OCI-LY7 (cell line): ENCODE measurements around the gene SMIM27. TPM values are rescaled to one million over a fixed set of nuclear protein-coding genes. Genes with fewer than 3 reads are reported as not detected.

ENCODE experiments used
- BruUV-seq: library from RNA; stranded (reverse); fragments of 400-500 nt; replicated peaks from 2 replicates; lab custom pipeline; 2021; lab: Mats Ljungman, UMichigan
- CTCF ChIA-PET: fragments of 300-600 bp; sonication (Branson Sonifier 250); formaldehyde crosslinking; loops from one replicate; lab custom pipeline; 2022; ENCODE audit warnings: antibody characterized with exemption; ENCODE audit not compliant: unreplicated experiment; lab: Charles Lee
- POLR2A ChIA-PET: fragments of 300-600 bp; sonication (Branson Sonifier 250); formaldehyde crosslinking; loops from one replicate; lab custom pipeline; 2022; ENCODE audit warnings: antibody characterized with exemption; lab: Charles Lee
- DNase-seq: peaks from one replicate; pipeline ENCODE4 v3.0.0-alpha.2; 2015; ENCODE audit warnings: low spot score
- H2AFZ ChIP-seq: fragments of 200-600 bp; sonication (generic), shearing (Covaris generic); 2 replicates; pipeline ENCODE4 v1.6.1; 2014; ENCODE audit warnings: mild to moderate bottlenecking, antibody characterized with exemption, low read length, moderate library complexity
- H3K27ac ChIP-seq: fragments of 200-600 bp; sonication (generic); 2 replicates; pipeline ENCODE4 v1.5.1; 2014; ENCODE audit warnings: mixed run types, low read depth, mild to moderate bottlenecking, moderate library complexity, low read length, inconsistent platforms; ENCODE audit not compliant: poor library complexity, severe bottlenecking
- H3K36me3 ChIP-seq: fragments of 200-600 bp; sonication (generic); 2 replicates; pipeline ENCODE4 v1.6.1; 2014; ENCODE audit warnings: mild to moderate bottlenecking, antibody characterized with exemption, low read length, moderate library complexity, mixed read lengths; ENCODE audit not compliant: insufficient read depth
- H3K4me1 ChIP-seq: fragments of 200-600 bp; sonication (generic); 2 replicates; pipeline ENCODE4 v1.5.1; 2014; ENCODE audit warnings: mild to moderate bottlenecking, low read length; ENCODE audit not compliant: insufficient read depth, poor library complexity, severe bottlenecking
- H3K4me2 ChIP-seq: fragments of 200-600 bp; sonication (generic); 2 replicates; pipeline ENCODE4 v1.6.1; 2014; ENCODE audit warnings: mild to moderate bottlenecking, low read length
- H3K4me3 ChIP-seq: fragments of 200-600 bp; sonication (generic); 2 replicates; pipeline ENCODE4 v1.5.1; 2014; ENCODE audit warnings: mild to moderate bottlenecking, low read depth, low read length; ENCODE audit not compliant: poor library complexity, severe bottlenecking
- H3K79me2 ChIP-seq: fragments of 200-600 bp; sonication (generic); 2 replicates; pipeline ENCODE4 v1.6.1; 2016; ENCODE audit warnings: low read depth, mild to moderate bottlenecking, low read length, moderate library complexity, mixed read lengths; ENCODE audit not compliant: insufficient read depth
- H3K9me2 ChIP-seq: fragments of 200-600 bp; sonication (generic); 2 replicates; pipeline ENCODE4 v1.6.1; 2016; ENCODE audit warnings: mild to moderate bottlenecking, low read length, mixed read lengths; ENCODE audit not compliant: insufficient read depth
- H3K9me3 ChIP-seq: fragments of 200-600 bp; sonication (generic); 2 replicates; pipeline ENCODE4 v1.6.1; 2014; ENCODE audit warnings: mild to moderate bottlenecking, mixed run types, low read length, mixed read lengths
- H4K20me1 ChIP-seq: fragments of 200-600 bp; sonication (generic); 2 replicates; pipeline ENCODE4 v1.6.1; 2014; ENCODE audit warnings: mild to moderate bottlenecking, antibody characterized with exemption, low read length, moderate library complexity, mixed read lengths; ENCODE audit not compliant: insufficient read depth
- EZH2phosphoT487 ChIP-seq: fragments of 200-600 bp; sonication (generic); IDR thresholded peaks from 2 replicates; pipeline ENCODE4 v1.6.1; 2018; ENCODE audit warnings: low read depth, borderline replicate concordance, mild to moderate bottlenecking, mixed run types, antibody characterized with exemption, low read length, moderate library complexity, mixed read lengths
- intact Hi-C: fragments of 100-400 bp; cut with micrococcal nuclease; formaldehyde crosslinking; loops from one replicate; pipeline ENCODE4 v1.10.0; 2022; ENCODE audit not compliant: unreplicated experiment
- total RNA-seq, 2 experiments: library from RNA; depleted of rRNA in 1 of 2; stranded (reverse); fragments of >200 nt in 1 of 2; shearing (Covaris generic) in 1 of 2; gene quantifications; 2 replicates each; pipeline ENCODE4 v1.2.3, GENCODE V29; 2014 to 2022
- TF ChIP-seq, protein P1 (sequence below): fragments of 200-600 bp; sonication (generic); conservative IDR thresholded peaks from 2 replicates; pipeline ENCODE4 v1.5.1; 2014; ENCODE audit warnings: mild to moderate bottlenecking, antibody characterized with exemption, low read length, moderate library complexity, mixed read lengths

Gene SMIM27
- total RNA-seq, 2 experiments from 2014 or later = 19.5 to 21.2 TPM

DNA sequence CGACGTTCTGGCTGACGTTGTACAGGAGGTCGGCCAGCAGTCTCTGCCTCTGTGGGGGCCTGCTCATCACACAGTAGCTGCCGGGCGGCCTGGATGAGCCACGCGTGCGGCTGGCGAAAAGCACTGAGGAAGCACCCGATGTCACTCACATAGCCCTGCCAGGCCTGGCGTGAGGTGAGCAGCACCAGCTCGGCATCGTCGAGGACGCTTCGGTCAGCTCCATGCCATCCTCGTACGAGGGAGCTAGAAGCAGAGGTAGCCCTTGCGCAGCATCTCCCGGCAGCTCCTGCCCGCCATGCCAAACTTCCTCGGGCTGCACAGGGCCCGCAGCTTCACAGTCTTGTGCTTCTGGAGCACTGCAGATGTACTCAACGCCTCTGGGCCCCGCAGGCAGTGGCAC, 14.6 kb downstream of the SMIM27 start:
- ChIA-PET POLR2A (interaction anchor here (1.0 kb wide), 1 partner anchor 187 kb away, joined by 3 read pairs; no protein-coding TSS in a partner anchor), CTCF (interaction anchor here (0.7 kb wide), 1 partner anchor 15 kb away, joined by 3 read pairs; no protein-coding TSS in a partner anchor)
- no peak overlapping the region for H3K27ac ChIP-seq
- H3K79me2 ChIP-seq = peaks cover 31% of the 10 kb centered on the region
- TF ChIP-seq, protein P1, sequence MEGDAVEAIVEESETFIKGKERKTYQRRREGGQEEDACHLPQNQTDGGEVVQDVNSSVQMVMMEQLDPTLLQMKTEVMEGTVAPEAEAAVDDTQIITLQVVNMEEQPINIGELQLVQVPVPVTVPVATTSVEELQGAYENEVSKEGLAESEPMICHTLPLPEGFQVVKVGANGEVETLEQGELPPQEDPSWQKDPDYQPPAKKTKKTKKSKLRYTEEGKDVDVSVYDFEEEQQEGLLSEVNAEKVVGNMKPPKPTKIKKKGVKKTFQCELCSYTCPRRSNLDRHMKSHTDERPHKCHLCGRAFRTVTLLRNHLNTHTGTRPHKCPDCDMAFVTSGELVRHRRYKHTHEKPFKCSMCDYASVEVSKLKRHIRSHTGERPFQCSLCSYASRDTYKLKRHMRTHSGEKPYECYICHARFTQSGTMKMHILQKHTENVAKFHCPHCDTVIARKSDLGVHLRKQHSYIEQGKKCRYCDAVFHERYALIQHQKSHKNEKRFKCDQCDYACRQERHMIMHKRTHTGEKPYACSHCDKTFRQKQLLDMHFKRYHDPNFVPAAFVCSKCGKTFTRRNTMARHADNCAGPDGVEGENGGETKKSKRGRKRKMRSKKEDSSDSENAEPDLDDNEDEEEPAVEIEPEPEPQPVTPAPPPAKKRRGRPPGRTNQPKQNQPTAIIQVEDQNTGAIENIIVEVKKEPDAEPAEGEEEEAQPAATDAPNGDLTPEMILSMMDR = no peak
- TF ChIP-seq EZH2phosphoT487 = no peak
- H3K4me1 ChIP-seq = peaks cover 13% of the 10 kb centered on the region
- peaks cover 50% of the 10 kb centered on the region for H3K36me3 ChIP-seq
- BruUV-seq = no TSS peak
- no peak overlapping the region for H2AFZ ChIP-seq
- H4K20me1 ChIP-seq = 0 out of 2 replicates have a peak, but pooled peaks cover 4% of the 10 kb centered on the region
- H3K9me2 ChIP-seq = no peaks in the 10 kb centered on the region
- no peak for DNase-seq
- H3K4me2 ChIP-seq = no peak overlapping the region
- intact Hi-C loops = no loop called here
- no peaks in the 10 kb centered on the region for H3K9me3 ChIP-seq
- no peak overlapping the region for H3K4me3 ChIP-seq

DNA sequence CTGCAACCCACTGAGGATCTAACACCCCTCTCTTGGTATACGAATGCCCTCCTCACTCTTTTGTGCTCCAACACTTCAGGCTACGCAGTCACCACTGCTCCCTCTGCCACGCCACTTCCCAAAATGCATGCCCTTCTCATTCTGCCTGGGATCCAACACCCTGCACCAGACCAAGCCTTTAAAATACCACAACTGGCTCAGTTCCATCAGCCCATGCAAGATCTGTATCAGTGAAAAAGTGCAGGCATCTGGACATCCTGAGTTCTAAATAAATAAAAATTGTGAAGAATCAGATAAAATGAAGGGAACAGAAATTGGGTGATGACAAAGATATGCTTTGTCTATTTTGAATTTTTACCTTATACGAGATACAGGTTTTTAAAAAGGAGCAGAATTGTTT, 18.1 kb downstream of the SMIM27 start:
- Histone ChIP-seq H3K9me2 (no peaks in the 10 kb centered on the region), H3K79me2 (peaks cover 34% of the 10 kb centered on the region), H3K4me2 (peak overlapping the region; percentile 93; the same call in 1 of the 2 replicates), H3K27ac (no peak overlapping the region), H4K20me1 (0 out of 2 replicates have a peak, but pooled peaks cover 8% of the 10 kb centered on the region), H3K9me3 (no peaks in the 10 kb centered on the region), H3K36me3 (peaks cover 38% of the 10 kb centered on the region), H2AFZ (no peak overlapping the region), H3K4me3 (no peak overlapping the region), H3K4me1 (peaks cover 21% of the 10 kb centered on the region)
- intact Hi-C loops = loop anchor here (5.0 kb wide), 1 partner anchor 38 kb away; no protein-coding TSS in a partner anchor
- ChIA-PET CTCF (no interaction called here), POLR2A (no interaction called here)
- BruUV-seq = no TSS peak
- TF ChIP-seq EZH2phosphoT487 = no peak
- TF ChIP-seq, protein P1 = no peak
- DNase-seq = no peak
